Hepatic stellate cell (primary cell): ENCODE data around the gene ESX1.
"Not testable (repeated sequence)": the region's sequence is repeated elsewhere in the genome, so short reads cannot be mapped to it uniquely, and the experiment has no call there.

ENCODE experiments used
- DNase-seq: peaks from one replicate; pipeline ENCODE4 v3.0.0; 2011; ENCODE audit warnings: low spot score

Gene ESX1

DNA sequence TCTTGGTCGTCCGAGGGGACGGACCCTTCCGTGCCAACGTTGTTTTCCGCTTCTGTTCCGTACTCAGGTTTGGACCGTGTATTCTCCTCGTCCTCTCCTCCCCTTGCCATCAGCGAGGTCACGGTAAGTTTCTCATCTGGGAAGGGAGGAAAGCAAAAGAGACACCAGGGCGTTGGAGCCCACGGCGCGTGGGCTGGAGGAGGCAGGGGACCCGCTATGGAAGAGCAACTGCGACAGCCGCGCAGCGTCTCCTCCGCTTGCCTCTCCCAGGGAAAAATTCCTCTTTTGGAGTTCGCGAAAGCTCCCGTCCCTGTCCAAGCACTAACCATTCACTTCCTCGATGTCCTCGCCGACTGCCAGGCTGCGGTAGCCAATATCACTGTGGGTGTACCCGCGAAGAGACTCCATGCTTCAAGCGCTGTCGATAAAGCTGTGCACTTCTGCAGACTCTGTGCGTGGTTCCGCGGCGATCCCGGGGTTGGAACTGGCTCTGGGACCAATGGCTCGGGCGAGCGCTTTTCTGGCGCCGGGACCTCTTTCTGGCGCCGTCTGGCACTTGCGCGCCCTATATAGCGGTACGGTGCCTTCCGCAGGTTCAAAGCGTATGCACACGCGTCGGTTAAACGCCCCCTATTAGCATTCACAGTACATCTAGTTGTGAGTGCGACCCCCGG lies at the start of gene ESX1:
TSS of gene ESX1 (minus strand) at position 492 of the 674 bp plus-strand sequence. CDS start at position 408, 84 bp downstream.
- no peak for DNase-seq

- DNase-seq = no peak
Measured at GRCh38 chrX:104295636-104296035, 40.9 kb upstream of the ESX1 start.

DNA sequence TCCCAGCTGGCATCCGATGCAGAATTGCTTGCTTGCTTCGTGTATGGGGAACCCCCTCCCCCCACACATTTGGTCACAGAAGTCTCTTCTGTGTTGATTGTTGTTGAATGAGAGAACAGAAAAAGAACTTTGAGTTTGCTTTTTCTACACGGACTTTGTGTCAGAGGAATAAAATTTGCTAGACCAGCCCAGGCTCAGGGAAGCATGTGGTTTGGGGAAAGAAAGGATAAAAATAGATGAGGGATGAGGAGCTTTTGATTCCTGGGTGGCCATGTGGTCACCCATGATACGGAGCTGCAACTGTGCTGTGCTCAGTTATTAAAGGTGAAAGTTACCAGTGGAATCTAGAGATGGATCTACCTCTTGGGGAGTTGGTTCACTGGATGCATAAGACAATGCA lies 34.2 kb upstream of the ESX1 start:
- peak; percentile 22 for DNase-seq

DNA sequence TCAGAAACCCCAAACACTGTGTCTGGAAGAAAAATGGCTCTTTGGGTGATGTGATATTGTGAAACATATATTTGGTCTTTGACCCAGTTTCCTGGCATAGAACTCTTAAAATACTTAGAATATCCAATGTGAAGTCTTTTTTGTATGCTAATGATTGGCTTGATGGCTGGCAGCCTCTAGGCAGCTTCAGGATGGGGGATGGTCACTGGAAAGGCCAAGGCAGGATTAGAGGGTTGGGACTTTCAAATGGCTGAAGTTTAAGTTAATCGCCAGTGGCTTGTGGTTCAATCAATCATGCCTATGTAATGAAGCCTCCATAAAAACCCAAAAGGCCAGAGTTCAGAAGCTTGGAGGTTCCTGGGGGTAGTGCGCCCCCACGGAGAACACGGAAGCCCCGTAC lies 33.5 kb upstream of the ESX1 start:
- DNase-seq = no peak

- no peak for DNase-seq
Measured at GRCh38 chrX:104285201-104285600, 30.5 kb upstream of the ESX1 start.

DNA sequence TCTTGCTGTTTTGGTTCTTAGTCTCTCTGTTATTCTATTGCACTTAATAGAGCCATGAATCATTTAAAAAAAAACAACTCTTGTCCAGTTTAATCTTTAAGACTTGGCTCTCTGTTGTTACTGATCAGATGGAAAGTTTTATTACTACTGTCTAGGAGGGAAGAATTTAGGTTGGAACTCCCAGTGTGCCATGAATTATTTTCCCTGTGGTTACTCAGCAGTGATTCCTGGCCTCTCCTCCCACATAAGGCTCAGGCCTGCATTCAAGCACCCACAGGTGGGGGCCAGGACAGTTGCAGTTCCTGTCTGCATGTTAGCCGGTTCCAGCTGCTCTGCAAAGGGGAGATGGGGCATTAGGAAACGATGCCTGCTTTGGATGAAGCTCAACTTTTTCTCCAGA lies 29.8 kb upstream of the ESX1 start:
- DNase-seq = peak; percentile 22

- no peak for DNase-seq
Measured at GRCh38 chrX:104282166-104282725, 27.5 kb upstream of the ESX1 start.

- DNase-seq = no peak
Measured at GRCh38 chrX:104281564-104281963, 26.8 kb upstream of the ESX1 start.

- DNase-seq = no peak
Measured at GRCh38 chrX:104280609-104281008, 25.9 kb upstream of the ESX1 start.

- no peak for DNase-seq
Measured at GRCh38 chrX:104270916-104271512, 16.3 kb upstream of the ESX1 start.

- DNase-seq = no peak
Measured at GRCh38 chrX:104270212-104270611, 15.5 kb upstream of the ESX1 start.

- no peak for DNase-seq
Measured at GRCh38 chrX:104255465-104255864, 732 bp upstream of the ESX1 start.

GRCh38 chrX:104253567-104254441 lies 929 bp downstream of the ESX1 start:
- DNase-seq = no peak

- DNase-seq = no peak
Measured at GRCh38 chrX:104250470-104250869, 4.3 kb downstream of the ESX1 start.

DNA sequence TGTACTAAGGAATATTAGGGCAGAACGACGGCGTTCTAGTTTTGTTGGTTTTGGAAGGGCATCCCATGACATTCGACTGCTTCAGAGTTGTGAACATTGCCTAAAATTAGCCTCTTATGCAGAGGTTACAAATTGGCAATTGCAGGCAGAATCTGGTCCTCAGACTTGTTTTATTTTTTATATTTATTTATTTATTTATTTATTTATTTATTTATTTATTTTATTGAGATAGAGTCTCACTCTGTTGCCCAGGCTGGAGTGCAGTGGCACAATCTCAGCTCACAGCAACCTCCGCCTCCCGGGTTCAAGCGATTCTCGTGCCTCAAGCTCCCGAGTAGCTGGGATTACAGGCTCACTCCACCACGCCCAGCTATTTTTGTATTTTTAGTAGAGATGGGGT lies 24.7 kb downstream of the ESX1 start:
- DNase-seq = not testable (repeated sequence)

DNA sequence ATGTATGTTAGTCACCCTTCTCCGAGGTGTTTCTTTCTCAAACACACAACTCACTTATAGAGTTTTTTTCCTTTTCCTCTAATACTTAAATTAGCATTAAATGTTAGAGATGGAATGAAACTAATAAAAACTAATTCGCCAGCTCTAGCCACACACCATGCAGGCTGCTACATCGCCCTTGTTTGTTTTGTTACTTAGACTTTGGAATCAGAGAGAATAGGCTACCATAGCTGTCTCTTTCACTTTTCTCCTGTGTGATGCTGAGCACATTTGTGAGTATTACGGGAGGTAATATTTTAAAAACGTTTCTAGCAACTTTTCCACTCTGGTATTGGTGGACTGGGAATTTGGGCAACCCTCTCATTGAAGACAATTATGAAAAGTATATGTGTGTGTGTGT lies 43.5 kb downstream of the ESX1 start:
- no peak for DNase-seq

- DNase-seq = no peak
Measured at GRCh38 chrX:104205548-104205947, 49.2 kb downstream of the ESX1 start.
